NCI-H2171 treated with DMSO at 0.1 percent for 48 hours (cell line): Measurements from ENCODE around the gene OTUD5.
A peak's percentile ranks its signal among the peaks of the same experiment; 100 is the strongest.

Experiments
- DNase-seq: peaks from one replicate; lab custom pipeline; 2025; lab: John Stamatoyannopoulos, UW

The OTUD5 gene

GRCh38 chrX:48937054-48937907 lies 20.1 kb downstream of the OTUD5 start:
- DNase-seq = no peak

- no peak for DNase-seq
Measured at GRCh38 chrX:48936429-48937053, 20.9 kb downstream of the OTUD5 start.

GRCh38 chrX:48935301-48935670 lies 22.1 kb downstream of the OTUD5 start:
- DNase-seq = no peak

- DNase-seq = no peak
Measured at GRCh38 chrX:48934581-48935300, 22.7 kb downstream of the OTUD5 start.

- DNase-seq = no peak
Measured at GRCh38 chrX:48933757-48934156, 23.6 kb downstream of the OTUD5 start.

GRCh38 chrX:48927736-48928382 lies 29.5 kb downstream of the OTUD5 start:
- no peak for DNase-seq

GRCh38 chrX:48927123-48927522 lies 30.3 kb downstream of the OTUD5 start:
- DNase-seq = no peak

- no peak for DNase-seq
Measured at GRCh38 chrX:48924270-48924669, 33.1 kb downstream of the OTUD5 start.

- no peak for DNase-seq
Measured at GRCh38 chrX:48923771-48924170, 33.6 kb downstream of the OTUD5 start.

- DNase-seq = no peak
Measured at GRCh38 chrX:48920718-48921104, 36.7 kb downstream of the OTUD5 start.

- peak; percentile 1 for DNase-seq
Measured at GRCh38 chrX:48919947-48920717, 37.3 kb downstream of the OTUD5 start.

- no peak for DNase-seq
Measured at GRCh38 chrX:48919360-48919841, 38.0 kb downstream of the OTUD5 start.

GRCh38 chrX:48918643-48919340 lies 38.6 kb downstream of the OTUD5 start, which contains the start of gene PIM2:
Gene PIM2 (minus strand): TSS chrX:48919024. CDS start chrX:48918834, 190 bp downstream.
- DNase-seq = peak; percentile 92

GRCh38 chrX:48918301-48918642 lies 39.1 kb downstream of the OTUD5 start:
- no peak for DNase-seq

GRCh38 chrX:48917139-48918001 lies 40.0 kb downstream of the OTUD5 start:
- peak; percentile 86 for DNase-seq

GRCh38 chrX:48914593-48915493 lies 42.6 kb downstream of the OTUD5 start:
- no peak for DNase-seq

- no peak for DNase-seq
Measured at GRCh38 chrX:48913605-48914366, 43.6 kb downstream of the OTUD5 start.
